Muscle of arm (tissue), 12 donors: ENCODE data around the gene TPCN2. TPM values are rescaled to one million over a fixed set of nuclear protein-coding genes. Genes with fewer than 3 reads are reported as not detected.

ENCODE experiments used
- DNase-seq: peaks from one replicate; pipeline ENCODE4 v3.0.0-alpha.2; 2013
- polyA plus RNA-seq, 12 donors: library from polyadenylated mRNA; unstranded; fragments of 120-200 nt; gene quantifications; one replicate each; pipeline ENCODE4 v1.2.1, GENCODE V29; 2013; ENCODE audit not compliant: insufficient read length in 12 of 12

TPCN2 gene
- polyA plus RNA-seq, 12 donors, result 6.2 to 11.7 (median 8.8) TPM; not detected in 1

GRCh38 chr11:69091638-69092165 lies 43.0 kb downstream of the TPCN2 start:
- no peak for DNase-seq

GRCh38 chr11:69092263-69092662 lies 43.5 kb downstream of the TPCN2 start:
- no peak for DNase-seq

GRCh38 chr11:69093106-69093505 lies 44.4 kb downstream of the TPCN2 start:
- no peak for DNase-seq

GRCh38 chr11:69094111-69094914 lies 45.6 kb downstream of the TPCN2 start:
- no peak for DNase-seq

GRCh38 chr11:69094915-69095290 lies 46.2 kb downstream of the TPCN2 start:
- no peak for DNase-seq

GRCh38 chr11:69095300-69095699 lies 46.6 kb downstream of the TPCN2 start:
- no peak for DNase-seq

GRCh38 chr11:69096473-69096872 lies 47.7 kb downstream of the TPCN2 start:
- no peak for DNase-seq

- DNase-seq, result no peak
These were observed 48.5 kb downstream of the TPCN2 start for GRCh38 chr11:69097263-69097662.

GRCh38 chr11:69099180-69099579 lies 50.4 kb downstream of the TPCN2 start:
- no peak for DNase-seq

- no peak for DNase-seq
These were observed 51.9 kb downstream of the TPCN2 start for GRCh38 chr11:69100454-69101114.

- DNase-seq, result peak; percentile 62
These were observed 52.5 kb downstream of the TPCN2 start for GRCh38 chr11:69101115-69101791.

- DNase-seq, result no peak
These were observed 53.3 kb downstream of the TPCN2 start for GRCh38 chr11:69101792-69102695.

- DNase-seq, result no peak
These were observed 54.2 kb downstream of the TPCN2 start for GRCh38 chr11:69102732-69103615.

GRCh38 chr11:69104212-69104855 lies 55.6 kb downstream of the TPCN2 start:
- DNase-seq, result no peak

GRCh38 chr11:69104856-69105395 lies 56.2 kb downstream of the TPCN2 start:
- DNase-seq, result no peak

- DNase-seq, result no peak
These were observed 56.8 kb downstream of the TPCN2 start for GRCh38 chr11:69105461-69106030.

- no peak for DNase-seq
These were observed 57.5 kb downstream of the TPCN2 start for GRCh38 chr11:69106031-69106811.

GRCh38 chr11:69107413-69107812 lies 58.7 kb downstream of the TPCN2 start:
- no peak for DNase-seq
